PC-3 (cell line): ENCODE measurements around the gene RAI1. TPM values are rescaled to one million over a fixed set of nuclear protein-coding genes. Genes with fewer than 3 reads are reported as not detected.

ENCODE experiments used
- ATAC-seq: fragments of 200-7000 bp; cut with Tn5 transposase; 2 replicates; pipeline ENCODE4 v1.9.1; 2020; ENCODE audit warnings: mild to moderate bottlenecking, moderate library complexity
- BruUV-seq: library from RNA; stranded (reverse); fragments of 400-500 nt; replicated peaks from 2 replicates; lab custom pipeline; 2021; lab: Mats Ljungman, UMichigan
- CTCF ChIA-PET: fragments of 300-600 bp; sonication (Branson Sonifier 250); formaldehyde crosslinking; loops from one replicate; lab custom pipeline; 2022; ENCODE audit warnings: antibody characterized with exemption; lab: Charles Lee
- POLR2A ChIA-PET: fragments of 300-600 bp; sonication (Branson Sonifier 250); formaldehyde crosslinking; loops from one replicate; lab custom pipeline; 2022; ENCODE audit warnings: antibody characterized with exemption; ENCODE audit not compliant: unreplicated experiment; lab: Charles Lee
- DNase-seq: peaks from one replicate; pipeline ENCODE4 v3.0.0-alpha.2; 2015
- H2AFZ ChIP-seq: fragments of 300-600 bp; sonication (generic); 2 replicates; pipeline ENCODE4 v1.6.0; 2016; ENCODE audit warnings: antibody characterized with exemption, low read length
- H3F3A ChIP-seq: fragments of 300-600 bp; sonication (generic); one replicate; pipeline ENCODE4 v1.6.0; 2017; ENCODE audit warnings: antibody characterized with exemption, low read length, control low read depth, mild to moderate bottlenecking; ENCODE audit not compliant: unreplicated experiment
- H3K27ac ChIP-seq: fragments of 300-600 bp; sonication (generic); 2 replicates; pipeline ENCODE4 v1.5.1; 2016; ENCODE audit warnings: mild to moderate bottlenecking, low read length
- H3K27me3 ChIP-seq: fragments of 300-600 bp; sonication (generic); 2 replicates; pipeline ENCODE4 v1.6.1; 2016; ENCODE audit warnings: low read length, mixed read lengths
- H3K36me3 ChIP-seq: fragments of 300-600 bp; sonication (generic); 2 replicates; pipeline ENCODE4 v1.6.1; 2016; ENCODE audit warnings: low read depth, mixed run types, low read length, mixed read lengths
- H3K4me1 ChIP-seq: fragments of 300-600 bp; sonication (generic); 2 replicates; pipeline ENCODE4 v1.5.1; 2016; ENCODE audit warnings: low read length; ENCODE audit not compliant: insufficient read depth
- H3K4me2 ChIP-seq: fragments of 300-600 bp; sonication (generic); 2 replicates; pipeline ENCODE4 v1.6.0; 2016; ENCODE audit warnings: low read length
- H3K4me3 ChIP-seq: fragments of 300-600 bp; sonication (generic); 2 replicates; pipeline ENCODE4 v1.5.1; 2016; ENCODE audit warnings: mild to moderate bottlenecking, low read length, mixed read lengths
- H3K79me2 ChIP-seq: fragments of 300-600 bp; sonication (generic); 2 replicates; pipeline ENCODE4 v1.6.1; 2017; ENCODE audit warnings: low read length, mixed read lengths
- H3K9ac ChIP-seq: fragments of 300-600 bp; sonication (generic); 2 replicates; pipeline ENCODE4 v1.6.0; 2016; ENCODE audit warnings: mild to moderate bottlenecking, low read length
- H3K9me2 ChIP-seq: fragments of 300-600 bp; sonication (generic); replicated peaks from 2 replicates; pipeline ENCODE4 v1.6.1; 2016; ENCODE audit warnings: mixed run types, low read length, mixed read lengths
- H3K9me3 ChIP-seq: fragments of 300-600 bp; sonication (generic); 2 replicates; pipeline ENCODE4 v1.6.1; 2016; ENCODE audit warnings: low read length, mixed read lengths
- H4K20me1 ChIP-seq: fragments of 300-600 bp; sonication (generic); 2 replicates; pipeline ENCODE4 v1.6.1; 2016; ENCODE audit warnings: low read length, mixed read lengths
- EZH2 ChIP-seq: fragments of 300-600 bp; sonication (generic); IDR thresholded peaks from one replicate; pipeline ENCODE4 v1.6.1; 2017; ENCODE audit warnings: antibody characterized with exemption, mild to moderate bottlenecking, low read length; ENCODE audit not compliant: unreplicated experiment
- EZH2phosphoT487 ChIP-seq: fragments of 300-600 bp; sonication (generic); IDR thresholded peaks from 2 replicates; pipeline ENCODE4 v1.6.1; 2018; ENCODE audit warnings: mild to moderate bottlenecking, antibody characterized with exemption, low read length, borderline replicate concordance
- intact Hi-C: fragments of 100-400 bp; cut with micrococcal nuclease; formaldehyde crosslinking; loops from 2 replicates; pipeline ENCODE4 v1.9.0; 2023
- total RNA-seq: library from RNA; depleted of rRNA; stranded (reverse); fragments of >200 nt; gene quantifications from 2 replicates; pipeline ENCODE4 v1.2.3, GENCODE V29; 2014
- TF ChIP-seq, protein P1 (sequence below): fragments of 300-600 bp; sonication (generic); conservative IDR thresholded peaks from 2 replicates; pipeline ENCODE4 v1.5.1; 2017; ENCODE audit warnings: antibody characterized with exemption, low read depth, mild to moderate bottlenecking, low read length

RAI1 gene
- total RNA-seq, 1 experiment from 2014 or later: 33.0 TPM

GRCh38 chr17:17830269-17830567, 149.0 kb downstream of the RAI1 start:
- Histone ChIP-seq H3K9me2 (no peaks in the 10 kb centered on the region), H3K9ac (no peak overlapping the region), H3K4me1 (peaks cover 29% of the 10 kb centered on the region), H2AFZ (no peak overlapping the region), H3K27ac (no peak overlapping the region), H4K20me1 (peaks cover 33% of the 10 kb centered on the region), H3F3A (no peaks in the 10 kb centered on the region), H3K4me3 (no peak overlapping the region), H3K79me2 (peaks cover 96% of the 10 kb centered on the region), H3K9me3 (no peaks in the 10 kb centered on the region), H3K27me3 (no peaks in the 10 kb centered on the region), H3K36me3 (peaks cover 16% of the 10 kb centered on the region; the same call in 1 of the 2 replicates), H3K4me2 (no peak overlapping the region)
- BruUV-seq: no TSS peak
- DNase-seq (no peak), ATAC-seq (no peak)
- intact Hi-C loops: no loop called here
- no peak for TF ChIP-seq EZH2phosphoT487
- TF ChIP-seq, protein P1, sequence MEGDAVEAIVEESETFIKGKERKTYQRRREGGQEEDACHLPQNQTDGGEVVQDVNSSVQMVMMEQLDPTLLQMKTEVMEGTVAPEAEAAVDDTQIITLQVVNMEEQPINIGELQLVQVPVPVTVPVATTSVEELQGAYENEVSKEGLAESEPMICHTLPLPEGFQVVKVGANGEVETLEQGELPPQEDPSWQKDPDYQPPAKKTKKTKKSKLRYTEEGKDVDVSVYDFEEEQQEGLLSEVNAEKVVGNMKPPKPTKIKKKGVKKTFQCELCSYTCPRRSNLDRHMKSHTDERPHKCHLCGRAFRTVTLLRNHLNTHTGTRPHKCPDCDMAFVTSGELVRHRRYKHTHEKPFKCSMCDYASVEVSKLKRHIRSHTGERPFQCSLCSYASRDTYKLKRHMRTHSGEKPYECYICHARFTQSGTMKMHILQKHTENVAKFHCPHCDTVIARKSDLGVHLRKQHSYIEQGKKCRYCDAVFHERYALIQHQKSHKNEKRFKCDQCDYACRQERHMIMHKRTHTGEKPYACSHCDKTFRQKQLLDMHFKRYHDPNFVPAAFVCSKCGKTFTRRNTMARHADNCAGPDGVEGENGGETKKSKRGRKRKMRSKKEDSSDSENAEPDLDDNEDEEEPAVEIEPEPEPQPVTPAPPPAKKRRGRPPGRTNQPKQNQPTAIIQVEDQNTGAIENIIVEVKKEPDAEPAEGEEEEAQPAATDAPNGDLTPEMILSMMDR: no peak
- TF ChIP-seq EZH2: no peak
- ChIA-PET CTCF (no interaction called here), POLR2A (no interaction called here)

DNA sequence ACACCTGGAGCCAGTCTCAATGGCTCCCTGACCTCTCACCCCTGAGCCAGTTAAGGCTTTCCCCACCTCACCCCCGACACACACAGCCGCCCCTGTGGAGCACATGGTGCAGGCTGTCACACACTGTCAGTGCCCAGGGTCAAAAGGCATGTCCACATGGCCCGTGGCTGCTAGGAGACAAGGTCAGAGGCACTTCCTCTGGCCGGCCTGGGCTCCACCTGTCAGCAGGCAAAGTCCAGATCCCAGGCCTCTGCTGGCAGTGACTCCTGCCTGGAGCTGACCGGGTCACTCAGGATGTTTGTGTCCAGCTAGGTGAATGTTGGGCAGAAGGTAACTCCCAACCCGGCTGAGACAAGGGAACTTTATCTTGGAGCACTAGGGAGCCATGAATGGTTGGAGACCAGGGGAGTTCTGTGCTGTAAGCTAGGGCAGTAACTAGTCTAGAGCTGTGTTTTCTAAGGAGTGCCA, 149.5 kb downstream of the RAI1 start:
- no peak overlapping the region for H3K4me2 ChIP-seq
- H2AFZ ChIP-seq: no peak overlapping the region
- H3K9ac ChIP-seq: no peak overlapping the region
- CTCF ChIA-PET: no interaction called here
- no peaks in the 10 kb centered on the region for H3F3A ChIP-seq
- no peak overlapping the region for H3K27ac ChIP-seq
- peaks cover 96% of the 10 kb centered on the region for H3K79me2 ChIP-seq
- H3K36me3 ChIP-seq: peaks cover 16% of the 10 kb centered on the region; the same call in 1 of the 2 replicates
- ATAC-seq (no peak), DNase-seq (no peak)
- H4K20me1 ChIP-seq: peaks cover 33% of the 10 kb centered on the region
- no peaks in the 10 kb centered on the region for H3K27me3 ChIP-seq
- no peaks in the 10 kb centered on the region for H3K9me2 ChIP-seq
- intact Hi-C loops: no loop called here
- no peaks in the 10 kb centered on the region for H3K9me3 ChIP-seq
- POLR2A ChIA-PET: no interaction called here
- no TSS peak for BruUV-seq
- H3K4me3 ChIP-seq: no peak overlapping the region
- peaks cover 32% of the 10 kb centered on the region for H3K4me1 ChIP-seq
- TF ChIP-seq EZH2phosphoT487: no peak
- TF ChIP-seq EZH2: no peak
- TF ChIP-seq, protein P1: no peak

GRCh38 chr17:17831208-17832031, 150.2 kb downstream of the RAI1 start:
- H4K20me1 ChIP-seq: peaks cover 33% of the 10 kb centered on the region
- no peak overlapping the region for H3K27ac ChIP-seq
- ATAC-seq (no peak), DNase-seq (no peak)
- H3K9me3 ChIP-seq: no peaks in the 10 kb centered on the region
- POLR2A ChIA-PET: no interaction called here
- H2AFZ ChIP-seq: no peak overlapping the region
- no peak overlapping the region for H3K4me2 ChIP-seq
- BruUV-seq: no TSS peak
- H3K9me2 ChIP-seq: no peaks in the 10 kb centered on the region
- H3K27me3 ChIP-seq: no peaks in the 10 kb centered on the region
- CTCF ChIA-PET: no interaction called here
- TF ChIP-seq, protein P1: no peak
- TF ChIP-seq EZH2: no peak
- H3K79me2 ChIP-seq: peaks cover 96% of the 10 kb centered on the region
- no peaks in the 10 kb centered on the region for H3F3A ChIP-seq
- H3K4me1 ChIP-seq: peaks cover 28% of the 10 kb centered on the region
- intact Hi-C loops: no loop called here
- H3K4me3 ChIP-seq: no peak overlapping the region
- peaks cover 16% of the 10 kb centered on the region; the same call in 1 of the 2 replicates for H3K36me3 ChIP-seq
- no peak overlapping the region for H3K9ac ChIP-seq
